NCI-H226 (cell line): ENCODE results near the gene FITM1.

Experiments used
- DNase-seq: peaks from one replicate; pipeline ENCODE4 v3.0.0-alpha.2; 2015

Gene FITM1

DNA sequence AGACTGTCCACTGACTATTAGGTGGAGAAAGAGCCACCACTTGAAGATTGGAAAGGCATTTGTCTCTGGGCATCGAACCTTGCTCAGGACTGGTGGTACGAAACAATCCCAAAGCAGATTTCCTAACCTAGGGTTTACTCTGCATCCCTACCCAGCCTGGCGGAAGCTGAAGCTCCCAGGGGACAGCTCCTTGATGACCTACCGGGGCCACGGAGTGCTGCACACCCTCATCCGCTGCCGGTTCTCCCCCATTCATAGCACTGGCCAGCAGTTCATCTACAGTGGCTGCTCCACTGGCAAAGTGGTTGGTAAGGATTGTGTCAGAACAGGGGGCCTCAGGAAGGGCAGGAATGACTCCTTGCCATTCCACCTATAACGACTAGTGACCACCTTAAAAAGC, 9.2 kb upstream of the FITM1 start:
- no peak for DNase-seq

DNA sequence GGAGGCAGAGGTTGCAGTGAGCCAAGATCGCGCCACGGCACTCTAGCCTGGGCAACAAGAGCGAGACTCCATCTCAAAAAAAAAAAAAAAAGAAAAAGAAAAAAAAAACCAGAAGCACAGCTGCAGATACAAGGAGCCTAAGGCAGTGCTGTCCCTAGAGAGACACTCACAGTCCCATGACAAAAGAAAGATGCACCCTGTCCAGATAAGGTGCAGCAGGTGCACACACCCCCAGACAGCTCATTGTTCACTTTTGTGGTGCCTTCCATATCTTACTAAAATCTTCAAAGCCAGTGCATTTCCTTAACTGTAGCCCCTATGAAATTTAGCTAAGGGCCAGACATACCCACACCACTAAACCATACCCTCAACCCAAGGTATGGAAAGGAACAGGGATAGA, 8.0 kb upstream of the FITM1 start:
- no peak for DNase-seq

- no peak for DNase-seq
These were observed 7.6 kb upstream of the FITM1 start for GRCh38 chr14:24122898-24123297.

- no peak for DNase-seq
These were observed 6.7 kb upstream of the FITM1 start for GRCh38 chr14:24123424-24124417.

DNA sequence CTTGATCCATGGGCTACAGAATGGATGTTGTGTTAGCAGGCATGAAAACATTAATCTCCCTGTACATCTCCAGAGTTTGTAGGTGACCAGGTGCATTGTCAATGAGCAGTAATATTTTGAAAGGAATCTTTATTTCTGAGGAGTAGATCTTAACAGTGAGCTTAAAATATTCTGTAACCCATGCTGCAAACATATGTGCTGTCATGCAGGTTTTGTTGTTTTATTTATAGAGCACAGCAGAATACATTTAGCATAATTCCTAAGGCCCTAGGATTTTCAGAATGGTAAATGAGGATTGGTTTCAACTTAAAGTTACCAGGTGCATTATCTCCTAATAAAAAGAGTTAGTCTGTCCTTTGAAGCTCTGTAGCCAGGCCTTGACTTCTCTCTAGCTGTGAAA, 3.5 kb upstream of the FITM1 start:
- DNase-seq, result no peak

- DNase-seq, result no peak
These were observed 2.8 kb upstream of the FITM1 start for GRCh38 chr14:24127673-24128072.

DNA sequence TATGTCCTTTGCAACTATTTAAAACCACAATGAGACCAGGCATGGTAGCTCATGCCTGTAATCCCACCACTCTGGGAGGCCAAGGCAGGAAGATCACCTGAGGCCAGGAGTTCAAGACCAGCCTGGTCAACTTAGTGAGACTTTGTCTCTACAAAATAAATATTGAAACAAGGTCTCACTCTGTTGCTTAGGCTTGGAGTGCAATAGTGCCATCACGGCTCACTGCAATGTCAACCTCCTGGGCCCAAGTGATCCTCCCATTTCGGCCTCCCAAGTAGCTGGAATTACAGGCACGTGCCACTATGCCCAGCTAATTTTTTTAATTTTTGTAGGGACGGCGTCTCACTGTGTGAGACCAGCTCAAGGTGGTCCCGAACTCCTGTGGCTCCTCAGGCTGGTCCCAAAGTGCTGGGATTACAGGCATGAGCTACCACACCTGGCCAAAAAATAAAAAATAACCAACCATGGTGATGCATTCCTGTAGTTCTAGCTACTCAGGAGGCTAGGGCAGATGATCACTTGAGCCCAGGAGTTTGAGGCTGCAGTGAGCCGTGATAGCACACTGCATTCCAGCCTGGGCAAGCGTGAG, 955 bp upstream of the FITM1 start:
- no peak for DNase-seq

GRCh38 chr14:24130717-24131548, 474 bp downstream of the FITM1 start:
- DNase-seq, result no peak

DNA sequence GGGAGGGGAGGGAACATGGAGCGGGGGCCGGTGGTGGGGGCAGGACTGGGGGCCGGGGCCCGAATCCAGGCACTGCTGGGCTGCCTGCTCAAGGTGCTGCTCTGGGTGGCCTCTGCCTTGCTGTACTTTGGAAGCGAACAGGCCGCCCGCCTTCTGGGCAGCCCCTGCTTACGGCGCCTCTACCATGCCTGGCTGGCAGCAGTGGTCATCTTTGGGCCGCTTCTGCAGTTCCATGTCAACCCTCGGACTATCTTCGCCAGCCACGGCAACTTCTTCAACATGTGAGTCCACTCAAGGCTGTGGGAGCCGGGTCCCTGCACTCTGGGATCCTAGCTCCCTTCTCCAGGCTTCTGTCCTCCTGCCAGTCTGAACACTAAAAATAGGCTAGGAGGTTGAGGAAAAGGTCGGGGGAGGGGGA, 1.1 kb downstream of the FITM1 start:
- DNase-seq, result no peak

DNA sequence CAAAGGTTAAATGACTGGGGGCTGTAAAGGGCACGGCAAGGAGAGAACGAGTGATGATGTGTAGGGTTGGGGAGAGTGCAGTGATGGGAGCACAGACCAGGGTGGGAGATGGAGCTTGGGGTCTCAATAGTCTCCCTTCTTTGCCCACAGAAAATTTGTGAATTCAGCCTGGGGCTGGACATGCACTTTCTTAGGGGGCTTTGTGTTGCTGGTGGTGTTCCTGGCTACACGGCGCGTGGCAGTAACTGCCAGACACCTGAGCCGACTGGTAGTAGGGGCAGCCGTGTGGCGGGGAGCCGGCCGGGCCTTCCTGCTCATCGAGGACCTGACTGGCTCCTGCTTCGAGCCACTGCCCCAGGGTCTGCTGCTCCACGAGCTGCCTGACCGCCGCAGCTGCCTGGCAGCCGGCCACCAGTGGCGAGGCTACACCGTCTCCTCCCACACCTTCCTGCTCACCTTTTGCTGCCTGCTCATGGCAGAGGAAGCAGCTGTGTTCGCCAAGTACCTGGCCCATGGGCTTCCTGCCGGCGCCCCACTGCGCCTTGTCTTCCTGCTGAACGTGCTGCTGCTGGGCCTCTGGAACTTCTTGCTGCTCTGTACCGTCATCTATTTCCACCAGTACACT, 1.7 kb downstream of the FITM1 start:
- no peak for DNase-seq

DNA sequence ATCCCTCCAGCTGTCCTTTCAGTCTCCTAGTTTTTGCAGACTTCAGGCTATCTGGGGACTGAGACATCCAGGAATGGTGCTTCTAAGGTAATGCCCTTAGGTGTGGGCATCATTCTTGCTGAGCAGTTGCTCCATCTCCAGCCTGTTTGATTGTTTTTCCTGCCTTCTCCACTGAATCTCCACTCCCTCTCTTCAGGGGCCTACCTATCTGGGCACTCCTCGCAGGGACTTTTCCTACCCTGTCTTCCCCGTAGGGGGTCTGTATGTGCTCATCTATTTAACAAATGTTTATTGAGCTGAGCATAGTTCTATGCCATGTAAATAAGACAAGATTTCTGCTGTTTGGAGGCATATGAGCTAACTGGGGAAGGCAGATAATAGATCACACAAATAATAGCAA, 2.5 kb downstream of the FITM1 start:
- DNase-seq, result no peak

DNA sequence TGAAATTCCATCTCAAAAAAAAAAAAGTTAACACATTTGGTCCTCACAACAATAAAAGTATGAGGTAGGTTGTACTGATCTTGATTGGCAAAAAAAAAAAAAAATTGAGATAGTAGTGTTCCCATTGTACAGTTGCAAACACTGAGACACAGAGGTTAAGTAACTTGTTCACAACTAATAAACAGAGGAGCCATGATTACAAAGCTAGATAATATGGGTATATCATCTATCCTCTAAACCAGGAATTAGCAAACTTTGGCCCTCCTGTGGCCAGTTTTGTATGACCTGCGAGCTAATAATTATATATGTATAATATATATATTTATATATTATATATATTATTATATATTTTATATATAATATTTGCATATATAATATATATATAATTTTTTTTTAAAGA, 3.3 kb downstream of the FITM1 start:
- DNase-seq, result no peak

- no peak for DNase-seq
These were observed 5.0 kb downstream of the FITM1 start for GRCh38 chr14:24135584-24135833.

GRCh38 chr14:24135834-24136683, 5.6 kb downstream of the FITM1 start, which contains the start of gene PSME1:
TSS of gene PSME1 (plus strand) at chr14:24136194. CDS start at chr14:24136263, 69 bp downstream.
- DNase-seq, result peak; percentile 72

GRCh38 chr14:24136684-24137528, 6.4 kb downstream of the FITM1 start:
- no peak for DNase-seq

DNA sequence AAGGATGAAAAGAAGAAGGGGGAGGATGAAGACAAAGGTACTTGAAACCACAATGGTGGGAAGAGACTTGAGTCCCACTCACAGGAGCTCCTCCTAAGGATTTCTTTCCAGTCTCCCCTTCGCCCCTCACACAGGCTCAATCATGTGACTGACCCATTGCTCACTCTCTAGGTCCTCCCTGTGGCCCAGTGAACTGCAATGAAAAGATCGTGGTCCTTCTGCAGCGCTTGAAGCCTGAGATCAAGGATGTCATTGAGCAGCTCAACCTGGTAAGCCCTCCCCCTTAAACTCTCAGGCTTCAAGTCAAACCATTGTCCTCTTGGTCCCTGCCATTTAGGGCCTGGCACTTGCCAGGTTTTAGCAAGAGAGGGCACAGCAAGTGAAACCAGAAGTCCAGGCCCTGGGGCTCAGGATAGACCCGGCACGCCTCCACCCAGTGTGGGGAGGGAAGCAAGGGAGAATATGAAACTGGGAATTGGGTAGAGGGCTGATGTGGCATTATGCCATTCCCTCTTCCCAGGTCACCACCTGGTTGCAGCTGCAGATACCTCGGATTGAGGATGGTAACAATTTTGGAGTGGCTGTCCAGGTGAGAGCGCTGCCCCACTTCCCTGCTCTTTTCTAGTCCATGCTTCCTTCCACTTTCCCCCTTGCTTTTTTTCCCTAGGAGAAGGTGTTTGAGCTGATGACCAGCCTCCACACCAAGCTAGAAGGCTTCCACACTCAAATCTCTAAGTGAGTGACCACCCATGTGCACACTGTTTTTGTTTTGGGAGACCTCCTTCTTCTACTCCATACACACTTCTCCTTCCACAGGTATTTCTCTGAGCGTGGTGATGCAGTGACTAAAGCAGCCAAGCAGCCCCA, 7.3 kb downstream of the FITM1 start:
- DNase-seq, result no peak

- DNase-seq, result no peak
These were observed 8.2 kb downstream of the FITM1 start for GRCh38 chr14:24138396-24139271.

DNA sequence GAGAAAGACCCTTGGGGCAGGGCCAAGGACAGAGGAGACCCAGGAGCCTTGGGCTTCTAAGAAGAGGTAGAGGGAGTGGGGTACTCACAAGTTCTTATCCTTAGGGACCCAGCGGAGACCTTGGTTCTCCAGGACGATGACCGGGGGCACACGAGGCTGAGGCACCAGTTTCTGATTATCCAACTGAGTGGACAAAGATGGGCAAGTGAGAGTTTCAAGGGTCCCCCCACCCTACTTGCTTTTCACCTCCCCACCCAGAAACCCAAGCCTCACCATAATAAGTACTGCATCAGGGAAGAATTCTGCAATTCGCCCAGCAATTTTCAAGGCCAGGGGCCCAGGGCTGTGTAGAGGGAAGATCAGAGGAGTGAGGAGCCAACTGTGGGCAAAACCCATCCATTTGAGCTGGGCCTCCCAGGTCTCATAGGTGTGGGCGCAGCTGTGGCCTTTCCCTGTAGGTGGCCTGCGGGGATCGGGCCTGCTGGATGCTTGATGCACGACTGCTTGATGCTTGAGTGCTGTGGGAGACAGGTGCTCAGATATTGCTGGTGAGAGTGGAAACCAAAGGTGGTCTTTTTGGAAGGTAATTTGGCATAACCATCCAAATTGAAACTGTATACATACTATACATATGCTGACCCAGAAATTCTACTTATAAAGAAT, 8.9 kb downstream of the FITM1 start:
- no peak for DNase-seq
